GM12872 (cell line): ENCODE measurements around the gene CD68.

Experiments used
- CTCF ChIP-seq: IDR thresholded peaks from 3 replicates; pipeline ENCODE4 v1.5.1; 2011; ENCODE audit warnings: low read depth, mild to moderate bottlenecking, low read length, moderate library complexity; ENCODE audit not compliant: insufficient read depth

Gene CD68

GRCh38 chr17:7561028-7561575, 18.3 kb upstream of the CD68 start:
- TF ChIP-seq CTCF: peak; percentile 95

GRCh38 chr17:7561589-7562207, 17.7 kb upstream of the CD68 start, which contains the start of gene SENP3:
TSS of gene SENP3 (plus strand) at chr17:7561919. CDS start at chr17:7563077, 1,158 bp downstream.
- no peak for TF ChIP-seq CTCF

- no peak for TF ChIP-seq CTCF
These were observed 17.2 kb upstream of the CD68 start for GRCh38 chr17:7562208-7562605.

- TF ChIP-seq CTCF: no peak
These were observed 16.1 kb upstream of the CD68 start for GRCh38 chr17:7563115-7563869.

- no peak for TF ChIP-seq CTCF
These were observed 9.9 kb upstream of the CD68 start for GRCh38 chr17:7569571-7569970.

GRCh38 chr17:7570351-7570750, 9.1 kb upstream of the CD68 start:
- no peak for TF ChIP-seq CTCF

GRCh38 chr17:7572338-7572587, 7.2 kb upstream of the CD68 start:
- no peak for TF ChIP-seq CTCF
